Endothelial cell of umbilical vein (primary cell): ENCODE results near the gene PPIL6. TPM values are rescaled to one million over a fixed set of nuclear protein-coding genes. Genes with fewer than 3 reads are reported as not detected.

ENCODE experiments used
- BruUV-seq: library from RNA; stranded (reverse); fragments of 400-500 nt; replicated peaks from 2 replicates; lab custom pipeline; 2021; lab: Mats Ljungman, UMichigan
- CTCF ChIA-PET: fragments of 300-600, 350-600 bp; sonication (Branson Sonifier 250); formaldehyde crosslinking; loops from one replicate; lab custom pipeline; 2021; ENCODE audit warnings: antibody characterized with exemption, inconsistent platforms; lab: Charles Lee
- POLR2A ChIA-PET: fragments of 300-600, 350-600 bp; sonication (Branson Sonifier 250); formaldehyde crosslinking; loops from one replicate; lab custom pipeline; 2021; ENCODE audit warnings: antibody characterized with exemption, inconsistent platforms; lab: Charles Lee
- DNase-seq: peaks from one replicate; pipeline ENCODE4 v3.0.0-alpha.2; 2011; ENCODE audit warnings: low read depth, low spot score
- FAIRE-seq: peaks from 2 replicates; lab custom pipeline; 2011; peaks lifted over from hg19 to GRCh38; lab: Jason Lieb, UNC
- H2AFZ ChIP-seq: 2 replicates; pipeline ENCODE4 v1.6.0; 2012; ENCODE audit warnings: low read depth, low read length, control low read depth, inconsistent platforms
- H3K27ac ChIP-seq: 2 replicates; pipeline ENCODE4 v1.5.1; 2011; ENCODE audit warnings: low read depth, mild to moderate bottlenecking, control low read depth, low read length, moderate library complexity; ENCODE audit not compliant: insufficient read depth
- H3K27me3 ChIP-seq, 2 experiments: 2 replicates each; pipeline versions ENCODE4 v1.6.0 to v1.6.1; 2011; ENCODE audit warnings: low read length in 2 of 2, mixed read lengths in 1 of 2; ENCODE audit not compliant: control insufficient read depth in 2 of 2, insufficient read depth in 2 of 2
- H3K36me3 ChIP-seq, 2 experiments: 2 replicates in 1 of 2; 3 replicates in 1 of 2; pipeline ENCODE4 v1.5.1; 2011; ENCODE audit warnings: low read length in 2 of 2, mild to moderate bottlenecking in 1 of 2, moderate library complexity in 1 of 2; ENCODE audit not compliant: control insufficient read depth in 2 of 2, insufficient read depth in 2 of 2; ENCODE audit errors: extremely low read depth in 1 of 2
- H3K4me1 ChIP-seq: 3 replicates; pipeline ENCODE4 v1.5.1; 2011; ENCODE audit warnings: mild to moderate bottlenecking, low read length; ENCODE audit not compliant: control insufficient read depth, insufficient read depth; ENCODE audit errors: extremely low read depth
- H3K4me2 ChIP-seq: 2 replicates; pipeline ENCODE4 v1.6.1; 2011; ENCODE audit warnings: low read length, control low read depth, mixed read lengths; ENCODE audit not compliant: insufficient read depth
- H3K4me3 ChIP-seq, 3 experiments: fragments of 200-600 bp in 1 of 3; sonication (generic), shearing (Covaris generic) in 1 of 3; replicated peaks in 1 of 3; 2 replicates each; pipeline ENCODE4 v1.5.1; 2011 to 2016; ENCODE audit warnings: control low read depth in 3 of 3, low read length in 3 of 3, mild to moderate bottlenecking in 2 of 3, inconsistent platforms in 1 of 3, low read depth in 1 of 3, moderate library complexity in 1 of 3; ENCODE audit not compliant: insufficient read depth in 1 of 3
- H3K79me2 ChIP-seq: 2 replicates; pipeline ENCODE4 v1.6.0; 2012; ENCODE audit warnings: low read length, inconsistent platforms; ENCODE audit not compliant: control insufficient read depth, insufficient read depth
- H3K9ac ChIP-seq: replicated peaks from 2 replicates; pipeline ENCODE3; 2011; ENCODE audit warnings: low read length, control low read depth; ENCODE audit not compliant: insufficient read depth; ENCODE audit errors: extremely low read depth
- H3K9me1 ChIP-seq: replicated peaks from 3 replicates; pipeline ENCODE4 v1.6.0; 2011; ENCODE audit warnings: mild to moderate bottlenecking, low read length; ENCODE audit not compliant: control insufficient read depth, insufficient read depth; ENCODE audit errors: extremely low read depth
- H3K9me3 ChIP-seq: replicated peaks from 2 replicates; pipeline ENCODE4 v1.5.1; 2012; ENCODE audit warnings: low read length, inconsistent platforms; ENCODE audit not compliant: control insufficient read depth, insufficient read depth
- H4K20me1 ChIP-seq: replicated peaks from 2 replicates; pipeline ENCODE3; 2011; ENCODE audit warnings: mild to moderate bottlenecking, low read length; ENCODE audit not compliant: control insufficient read depth, insufficient read depth; ENCODE audit errors: extremely low read depth
- CTCF ChIP-seq, 2 donors: IDR thresholded peaks; 1 replicate in 1 of 2; 2 replicates in 1 of 2; pipeline ENCODE4 v1.5.1; 2011; ENCODE audit warnings: low read length in 2 of 2, mild to moderate bottlenecking in 2 of 2, moderate library complexity in 2 of 2, control low read depth in 1 of 2, inconsistent platforms in 1 of 2, low read depth in 1 of 2; ENCODE audit not compliant: insufficient read depth in 1 of 2; ENCODE audit errors: extremely low read depth in 1 of 2
- EZH2 ChIP-seq: IDR thresholded peaks from 2 replicates; pipeline ENCODE4 v1.6.1; 2012; ENCODE audit warnings: borderline replicate concordance, low read depth, mild to moderate bottlenecking, moderate library complexity, low read length, inconsistent platforms; ENCODE audit not compliant: severe bottlenecking
- FOS ChIP-seq: IDR thresholded peaks from 2 replicates; pipeline ENCODE4 v1.6.1; 2011; ENCODE audit warnings: mild to moderate bottlenecking, low read length, moderate library complexity, borderline replicate concordance; ENCODE audit not compliant: insufficient read depth
- GATA2 ChIP-seq: IDR thresholded peaks from 2 replicates; pipeline ENCODE4 v1.7.0; 2011; ENCODE audit warnings: low read depth, mild to moderate bottlenecking, moderate library complexity, mixed read lengths, low read length; ENCODE audit not compliant: insufficient read length, insufficient read depth
- JUN ChIP-seq: IDR thresholded peaks from 2 replicates; pipeline ENCODE4 v1.6.1; 2011; ENCODE audit warnings: borderline replicate concordance, low read depth; ENCODE audit not compliant: insufficient read length, insufficient read depth
- MAX ChIP-seq: IDR thresholded peaks from 2 replicates; pipeline ENCODE4 v1.6.1; 2011; ENCODE audit not compliant: insufficient read depth, insufficient read length
- MYC ChIP-seq: IDR thresholded peaks from one replicate; pipeline ENCODE4 v1.6.1; 2011; ENCODE audit warnings: mild to moderate bottlenecking, low read depth, low read length
- POLR2A ChIP-seq: IDR thresholded peaks from 2 replicates; pipeline ENCODE4 v1.6.1; 2012; ENCODE audit warnings: low read depth, mild to moderate bottlenecking, control low read depth, low read length
- POLR2AphosphoS5 ChIP-seq: IDR thresholded peaks from 2 replicates; pipeline ENCODE4 v1.6.1; 2012; ENCODE audit warnings: low read depth, mild to moderate bottlenecking, control low read depth, low read length, moderate library complexity; ENCODE audit not compliant: insufficient read depth
- dilution Hi-C: fragments of 300-500 bp; cut with MboI; formaldehyde crosslinking; loops from one replicate; pipeline ENCODE4 v1.15.0; 2019; ENCODE audit warnings: low sequenced_read_pairs; ENCODE audit not compliant: extremely low pct_ligation_motif_present
- intact Hi-C: fragments of 100-400 bp; cut with micrococcal nuclease; formaldehyde crosslinking; loops from one replicate; pipeline ENCODE4 v1.10.0; 2022
- polyA plus RNA-seq, 4 experiments: library from polyadenylated mRNA; depleted of rRNA in 3 of 4; stranded (reverse) in 3 of 4; unstranded in 1 of 4; fragments of >200 nt; gene quantifications; 2 replicates each; pipeline versions ENCODE4 v1.2.1 to v1.2.3, GENCODE V29; 2011 to 2012; ENCODE audit warnings: missing spikeins in 1 of 4
- total RNA-seq: library from RNA; stranded (reverse); gene quantifications from 2 replicates; pipeline ENCODE4 v1.2.3, GENCODE V29; 2021

Gene PPIL6
- total and polyA plus RNA-seq, 2 donors (not counting 3 experiments of a cell fraction or from before 2014, with no cell fraction given): 0.11 to 0.33 TPM

- Histone ChIP-seq H3K4me3 (no peak overlapping the region), H3K27me3 (peaks cover 10 to 13% of the 10 kb centered on the region in 2 experiments), H3K9me1 (no peaks in the 10 kb centered on the region), H3K9me3 (no peaks in the 10 kb centered on the region), H3K4me1 (peaks cover 11% of the 10 kb centered on the region), H4K20me1 (no peaks in the 10 kb centered on the region), H3K27ac (no peak overlapping the region), H3K9ac (no peak overlapping the region), H2AFZ (no peak overlapping the region), H3K36me3 (no peaks in the 10 kb centered on the region), H3K4me2 (no peak overlapping the region), H3K79me2 (peaks cover 16% of the 10 kb centered on the region)
- CTCF ChIA-PET: interaction anchor here (1.3 to 2.0 kb wide), 2 partner anchors 9 to 298 kb away, joined by 4 to 5 read pairs; no protein-coding TSS in a partner anchor
- POLR2A ChIA-PET: no interaction called here
- intact Hi-C loops (no loop called here), dilution Hi-C loops (no loop called here)
- TF ChIP-seq MAX (no peak), MYC (no peak), CTCF (IDR thresholded peaks at IDR 0.05; ENCODE audit: extremely low read depth in 1 of 2, insufficient read depth in 1 of 2, low read depth in 1 of 2, low read length in 2 of 2) (no peak), EZH2 (no peak), FOS (no peak), POLR2A (no peak), JUN (no peak), POLR2AphosphoS5 (no peak), GATA2 (no peak)
- FAIRE-seq: no peak
- no TSS peak for BruUV-seq
- no peak for DNase-seq
These were observed 45.6 kb upstream of the PPIL6 start for GRCh38 chr6:109486068-109486467.
